Peyer's patch (tissue), 4 donors: ENCODE measurements around the gene SLC40A1.

Source experiments
- POLR2A ChIP-seq, 2 donors: fragments of 450-650 bp; IDR thresholded peaks; one replicate each; pipeline ENCODE4 v1.5.1; 2017; ENCODE audit warnings: antibody characterized with exemption in 2 of 2, mild to moderate bottlenecking in 2 of 2, moderate library complexity in 2 of 2
- TF ChIP-seq, protein P1 (sequence below), 6 experiments: fragments of 450-650 bp in 4 of 6; fragments of 200-600 bp in 2 of 6; sonication (generic) in 1 of 6; IDR thresholded peaks; one replicate each; pipeline ENCODE4 v1.5.1; 2017 to 2019; ENCODE audit warnings: antibody characterized with exemption in 6 of 6, mild to moderate bottlenecking in 3 of 6, moderate library complexity in 1 of 6

- TF ChIP-seq, protein P1, sequence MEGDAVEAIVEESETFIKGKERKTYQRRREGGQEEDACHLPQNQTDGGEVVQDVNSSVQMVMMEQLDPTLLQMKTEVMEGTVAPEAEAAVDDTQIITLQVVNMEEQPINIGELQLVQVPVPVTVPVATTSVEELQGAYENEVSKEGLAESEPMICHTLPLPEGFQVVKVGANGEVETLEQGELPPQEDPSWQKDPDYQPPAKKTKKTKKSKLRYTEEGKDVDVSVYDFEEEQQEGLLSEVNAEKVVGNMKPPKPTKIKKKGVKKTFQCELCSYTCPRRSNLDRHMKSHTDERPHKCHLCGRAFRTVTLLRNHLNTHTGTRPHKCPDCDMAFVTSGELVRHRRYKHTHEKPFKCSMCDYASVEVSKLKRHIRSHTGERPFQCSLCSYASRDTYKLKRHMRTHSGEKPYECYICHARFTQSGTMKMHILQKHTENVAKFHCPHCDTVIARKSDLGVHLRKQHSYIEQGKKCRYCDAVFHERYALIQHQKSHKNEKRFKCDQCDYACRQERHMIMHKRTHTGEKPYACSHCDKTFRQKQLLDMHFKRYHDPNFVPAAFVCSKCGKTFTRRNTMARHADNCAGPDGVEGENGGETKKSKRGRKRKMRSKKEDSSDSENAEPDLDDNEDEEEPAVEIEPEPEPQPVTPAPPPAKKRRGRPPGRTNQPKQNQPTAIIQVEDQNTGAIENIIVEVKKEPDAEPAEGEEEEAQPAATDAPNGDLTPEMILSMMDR (IDR thresholded peaks at IDR 0.05), result no peak
- no peak for TF ChIP-seq POLR2A (IDR thresholded peaks at IDR 0.05)
Observed at GRCh38 chr2:189560273-189560586, 20.4 kb downstream of the SLC40A1 start.
